Aorta (tissue), 5 donors: ENCODE data around the gene CCDC40. TPM values are rescaled to one million over a fixed set of nuclear protein-coding genes. Genes with fewer than 3 reads are reported as not detected.
"Not testable (repeated sequence)": the region's sequence is repeated elsewhere in the genome, so short reads cannot be mapped to it uniquely, and the experiment has no call there.

Experiments
- ATAC-seq: fragments of 200-7000 bp; cut with Tn5 transposase; one replicate; pipeline ENCODE4 v1.9.1; 2022; ENCODE audit warnings: moderate library complexity; ENCODE audit not compliant: low FRiP score
- DNase-seq, 2 donors: peaks; one replicate each; pipeline ENCODE4 v3.0.0-alpha.2; 2020
- H3K27ac ChIP-seq, 2 donors: one replicate each; pipeline ENCODE4 v1.5.1; 2013; ENCODE audit warnings: low read length in 2 of 2, mild to moderate bottlenecking in 2 of 2, moderate library complexity in 2 of 2, control low read depth in 1 of 2, inconsistent platforms in 1 of 2, low read depth in 1 of 2
- H3K27me3 ChIP-seq, 2 donors: one replicate each; pipeline ENCODE4 v1.6.1; 2013; ENCODE audit warnings: control low read depth in 1 of 2, low read length in 1 of 2, mild to moderate bottlenecking in 1 of 2, moderate library complexity in 1 of 2; ENCODE audit not compliant: insufficient read depth in 2 of 2, control insufficient read depth in 1 of 2
- H3K36me3 ChIP-seq, 2 donors: one replicate each; pipeline ENCODE4 v1.6.1; 2013; ENCODE audit warnings: control low read depth in 1 of 2, low read length in 1 of 2, mild to moderate bottlenecking in 1 of 2; ENCODE audit not compliant: insufficient read depth in 2 of 2, control insufficient read depth in 1 of 2
- H3K4me1 ChIP-seq, 2 donors: one replicate each; pipeline ENCODE4 v1.6.1; 2013; ENCODE audit warnings: low read length in 2 of 2, control low read depth in 1 of 2, mild to moderate bottlenecking in 1 of 2, moderate library complexity in 1 of 2; ENCODE audit not compliant: insufficient read depth in 2 of 2, control insufficient read depth in 1 of 2
- H3K4me3 ChIP-seq, 2 donors: one replicate each; pipeline ENCODE4 v1.5.1; 2013; ENCODE audit warnings: low read length in 2 of 2, control low read depth in 1 of 2, mild to moderate bottlenecking in 1 of 2
- H3K9me3 ChIP-seq: one replicate; pipeline ENCODE4 v1.6.1; 2013; ENCODE audit warnings: mild to moderate bottlenecking, low read length; ENCODE audit not compliant: control insufficient read depth
- WGBS, 2 donors: extraction: QIAGEN DNeasy Blood & Tissue Kit; methylation state at CpG; one replicate each; pipeline ENCODE4 v1.1.7; 2013; 5-methylcytosine and 5-hydroxymethylcytosine counted together
- intact Hi-C, 2 donors: fragments of 100-400 bp; cut with DNase I; formaldehyde crosslinking; loops; one replicate each; pipeline versions ENCODE4 v1.14.2 to v1.15.0; 2022
- polyA plus RNA-seq, 2 donors: library from polyadenylated mRNA; stranded (reverse); fragments of 200-250 nt; gene quantifications; one replicate each; pipeline ENCODE4 v1.2.3, GENCODE V29; 2013
- total RNA-seq, 2 donors: library from RNA; stranded (reverse); fragmentation: NEBNext Ultra II Directional; extraction: Animal tissue kit (Norgen Biotek cat#: 25700); gene quantifications; one replicate each; pipeline ENCODE4 v1.2.1, GENCODE V29; 2021
- donor health status: healthy with polysubstance abuse.
- donor health status: Bipolar disorder and iron deficiency.
- donor health status: DM: no; HTN: no; CAD: no.
- donor health status: DM: no; HTN: no; CAD: no.
- donor health status: DM: yes; HTN: yes; CAD: no.

Gene CCDC40
- total and polyA plus RNA-seq, 4 donors, result 2.6 to 11.3 (median 5.1) TPM

GRCh38 chr17:79990704-79991103, 45.7 kb upstream of the CCDC40 start:
- Histone ChIP-seq H3K27me3 (no peaks in the 10 kb centered on the region), H3K4me1 (no peaks in the 10 kb centered on the region), H3K9me3 (no peaks in the 10 kb centered on the region), H3K27ac (no peak overlapping the region), H3K36me3 (no peaks in the 10 kb centered on the region), H3K4me3 (no peak overlapping the region)
- intact Hi-C loops, result loop anchor here (2.0 to 5.0 kb wide), 3 partner anchors 148 to 248 kb away; no protein-coding TSS in a partner anchor
- 88 to 91% methylated on average over 17 of the region's 17 CpGs for WGBS, 2 donors
- peak in 1 of 2 donors; percentile 20 for DNase-seq
- ATAC-seq, result no peak

GRCh38 chr17:79991140-79991923, 45.1 kb upstream of the CCDC40 start:
- Histone ChIP-seq H3K27ac (no peak overlapping the region), H3K9me3 (no peaks in the 10 kb centered on the region), H3K27me3 (no peaks in the 10 kb centered on the region), H3K4me3 (no peak overlapping the region), H3K4me1 (no peaks in the 10 kb centered on the region), H3K36me3 (no peaks in the 10 kb centered on the region)
- WGBS, 2 donors, result 29 to 33% methylated on average over 23 to 30 of the region's 30 CpGs
- intact Hi-C loops, result loop anchor here (2.0 to 5.0 kb wide), 3 partner anchors 149 to 249 kb away; no protein-coding TSS in a partner anchor
- DNase-seq (peak; percentile 86 to 93), ATAC-seq (peak; percentile 74)

- DNase-seq (no peak), ATAC-seq (peak; percentile 27)
- Histone ChIP-seq H3K4me3 (no peak overlapping the region), H3K27ac (no peak overlapping the region), H3K27me3 (no peaks in the 10 kb centered on the region), H3K4me1 (no peaks in the 10 kb centered on the region), H3K36me3 (no peaks in the 10 kb centered on the region), H3K9me3 (no peaks in the 10 kb centered on the region)
- intact Hi-C loops, result loop anchor here (2.0 to 5.0 kb wide), 4 partner anchors 150 to 249 kb away; no protein-coding TSS in a partner anchor
- WGBS, 2 donors, result 11% methylated on average over 44 of the region's 44 CpGs
Observed at GRCh38 chr17:79991924-79992648, 44.4 kb upstream of the CCDC40 start.

- Histone ChIP-seq H3K27ac (no peak overlapping the region), H3K27me3 (no peaks in the 10 kb centered on the region)
- intact Hi-C loops, result loop anchor here (2.0 to 5.0 kb wide), 4 partner anchors 151 to 250 kb away; no protein-coding TSS in a partner anchor
Observed at GRCh38 chr17:79992649-79993389, 43.6 kb upstream of the CCDC40 start.

GRCh38 chr17:79993390-79994227, 42.8 kb upstream of the CCDC40 start:
- no peak overlapping the region for H3K27ac ChIP-seq
- intact Hi-C loops, result loop anchor here (2.0 to 5.0 kb wide), 4 partner anchors 151 to 251 kb away; no protein-coding TSS in a partner anchor
- no peaks in the 10 kb centered on the region for H3K36me3 ChIP-seq
- no peaks in the 10 kb centered on the region for H3K27me3 ChIP-seq
- H3K4me3 ChIP-seq, result no peak overlapping the region
- 86 to 88% methylated on average over 22 of the region's 22 CpGs for WGBS, 2 donors
- DNase-seq, result peak; percentile 79 to 87
- ATAC-seq, result peak; percentile 54
- H3K4me1 ChIP-seq, result no peaks in the 10 kb centered on the region
- H3K9me3 ChIP-seq, result no peaks in the 10 kb centered on the region

More at GRCh38 chr17:79992649-79993389, 43.6 kb upstream of the CCDC40 start:
- Histone ChIP-seq H3K36me3 (no peaks in the 10 kb centered on the region), H3K4me1 (no peaks in the 10 kb centered on the region), H3K9me3 (no peaks in the 10 kb centered on the region), H3K4me3 (no peak overlapping the region)
- no peak for ATAC-seq
- WGBS, 2 donors, result 73 to 82% methylated on average over 10 of the region's 10 CpGs
- DNase-seq, result no peak

GRCh38 chr17:79994228-79994569, 42.2 kb upstream of the CCDC40 start:
- not testable (repeated sequence) for DNase-seq, H3K4me1 ChIP-seq, ATAC-seq, H3K27ac ChIP-seq, H3K4me3 ChIP-seq, H3K9me3 ChIP-seq, H3K36me3 ChIP-seq, H3K27me3 ChIP-seq
- intact Hi-C loops, result loop anchor here (5.0 kb wide), 2 partner anchors 152 to 202 kb away; no protein-coding TSS in a partner anchor
- WGBS, 2 donors, result 76 to 81% methylated on average over 4 of the region's 4 CpGs

- WGBS, 2 donors, result 94 to 95% methylated on average over 13 of the region's 13 CpGs
- Histone ChIP-seq H3K4me3 (no peak overlapping the region), H3K9me3 (no peaks in the 10 kb centered on the region), H3K36me3 (no peaks in the 10 kb centered on the region), H3K4me1 (no peaks in the 10 kb centered on the region), H3K27me3 (no peaks in the 10 kb centered on the region), H3K27ac (no peak overlapping the region)
- intact Hi-C loops, result loop anchor here (5.0 kb wide), 2 partner anchors 152 to 202 kb away; no protein-coding TSS in a partner anchor
- DNase-seq (no peak), ATAC-seq (no peak)
Observed at GRCh38 chr17:79994602-79995001, 41.8 kb upstream of the CCDC40 start.

GRCh38 chr17:79995696-79996095, 40.7 kb upstream of the CCDC40 start:
- Histone ChIP-seq H3K4me3 (no peak overlapping the region), H3K9me3 (no peaks in the 10 kb centered on the region), H3K4me1 (no peaks in the 10 kb centered on the region), H3K27ac (no peak overlapping the region), H3K27me3 (no peaks in the 10 kb centered on the region), H3K36me3 (no peaks in the 10 kb centered on the region)
- ATAC-seq, result no peak
- intact Hi-C loops, result no loop called here
- DNase-seq, result no peak
- WGBS, 2 donors, result 96 to 97% methylated on average over 8 of the region's 8 CpGs
